K562 (cell line): ENCODE results near the gene CAPZB. TPM values are rescaled to one million over a fixed set of nuclear protein-coding genes. Genes with fewer than 3 reads are reported as not detected.

Experiments used
- ATF3 ChIP-seq, 2 experiments: fragments of 450-650 bp in 1 of 2; sonication (generic) in 1 of 2; formaldehyde crosslinking in 1 of 2; IDR thresholded peaks in 1 of 2; conservative IDR thresholded peaks in 1 of 2; 2 replicates each; pipeline versions ENCODE4 v1.6.1 to v1.8.1; 2016 to 2023; ENCODE audit warnings: mild to moderate bottlenecking in 2 of 2, moderate library complexity in 2 of 2, inconsistent platforms in 1 of 2, missing genetic modification reagents in 1 of 2
- BDP1 ChIP-seq: IDR thresholded peaks from 3 replicates; pipeline ENCODE4 v1.6.1; 2011; ENCODE audit not compliant: insufficient read length, insufficient read depth
- CBFB ChIP-seq: sonication (generic); formaldehyde crosslinking; IDR thresholded peaks from 2 replicates; pipeline ENCODE4 v1.4.0; 2020; ENCODE audit warnings: mild to moderate bottlenecking, missing genetic modification reagents
- CHD1 ChIP-seq: fragments of 200-600 bp; sonication (generic); IDR thresholded peaks from one replicate; pipeline ENCODE4 v1.6.1; 2012; ENCODE audit warnings: mild to moderate bottlenecking, moderate library complexity, low read length, inconsistent platforms
- CHD7 ChIP-seq: fragments of 200-600 bp; sonication (generic); IDR thresholded peaks from one replicate; pipeline ENCODE4 v1.6.1; 2012; ENCODE audit warnings: mild to moderate bottlenecking, low read depth, low read length, inconsistent platforms
- FOXA3 ChIP-seq, 2 experiments: fragments of 450-650 bp in 1 of 2; sonication (generic) in 1 of 2; formaldehyde crosslinking; IDR thresholded peaks in 1 of 2; conservative IDR thresholded peaks in 1 of 2; 2 replicates each; pipeline versions ENCODE4 v1.4.0 to v1.8.0; 2020 to 2022; ENCODE audit warnings: mild to moderate bottlenecking in 2 of 2, missing genetic modification reagents in 1 of 2
- L3MBTL2 ChIP-seq: fragments of 450-650 bp; IDR thresholded peaks from 2 replicates; pipeline ENCODE4 v1.6.1; 2016; ENCODE audit warnings: mild to moderate bottlenecking, moderate library complexity
- RBM25 ChIP-seq: fragments of 200-400 bp; formaldehyde crosslinking; IDR thresholded peaks from 2 replicates; pipeline ENCODE4 v1.6.1; 2018; ENCODE audit warnings: low read length, low read depth, moderate library complexity; ENCODE audit not compliant: severe bottlenecking
- USF1 ChIP-seq: sonication (generic); formaldehyde crosslinking; IDR thresholded peaks from 2 replicates; pipeline ENCODE4 v1.9.0; 2022; ENCODE audit warnings: mild to moderate bottlenecking, missing genetic modification reagents
- ZNF780A ChIP-seq: fragments of 250-450 bp; sonication (Bioruptor Pico); IDR thresholded peaks from 2 replicates; pipeline ENCODE4 v1.5.0; 2021; ENCODE audit warnings: mild to moderate bottlenecking
- polyA plus RNA-seq, 8 experiments: library from polyadenylated mRNA; depleted of rRNA in 4 of 8; stranded (reverse) in 5 of 8; unstranded in 3 of 8; fragments of >200 nt; fragmentation: Nextera tagmentation in 2 of 8; fragmentation: Illumina TruSeq in 1 of 8; extraction: Ambion mirVana in 2 of 8; extraction: Trizol in 1 of 8; gene quantifications; 2 replicates each; pipeline versions ENCODE4 v1.2.1 to v1.2.3, GENCODE V29; 2011 to 2014; ENCODE audit warnings: inconsistent platforms in 1 of 8, missing spikeins in 1 of 8
- total RNA-seq, 7 experiments: library from RNA; depleted of rRNA in 6 of 7; stranded (reverse); fragments of >200 nt in 6 of 7; fragmentation: Illumina TruSeq in 2 of 7; extraction: Trizol in 2 of 7; gene quantifications; 2 replicates each; pipeline versions ENCODE4 v1.2.1 to v1.2.3, GENCODE V29; 2011 to 2021; ENCODE audit warnings: low replicate concordance in 1 of 7

The CAPZB gene
- total and polyA plus RNA-seq, 9 of the 15 experiments (the other 6 are each of a cell fraction or from before 2014, with no cell fraction given), result 57.6 to 297 (median 125) TPM

GRCh38 chr1:19430121-19431068, 54.9 kb downstream of the CAPZB start (continued):
- TF ChIP-seq FOXA3 (CRISPR knock-in tag; conservative IDR thresholded peaks at IDR 0.05 in 1 of 2, IDR thresholded peaks at IDR 0.05 in 1 of 2), result no peak
- TF ChIP-seq L3MBTL2, result no peak
- TF ChIP-seq BDP1, result no peak
- TF ChIP-seq CHD7, result no peak
- peak; percentile 37; the same call in 1 of the 2 replicates for TF ChIP-seq USF1 (CRISPR knock-in tag)
- TF ChIP-seq ZNF780A, result no peak
- TF ChIP-seq CBFB (CRISPR knock-in tag), result no peak
- TF ChIP-seq ATF3 (IDR thresholded peaks at IDR 0.05), result peak; percentile 72
- no peak for TF ChIP-seq ATF3 (CRISPR knock-in tag; conservative IDR thresholded peaks at IDR 0.05)
- TF ChIP-seq CHD1, result no peak
- TF ChIP-seq RBM25, result peak; percentile 15
